DMS 273 (cell line): ENCODE results near the gene KIF25.

Source experiments
- DNase-seq: peaks from one replicate; lab custom pipeline; 2025; ENCODE audit not compliant: unreplicated experiment; lab: John Stamatoyannopoulos, UW

The KIF25 gene

GRCh38 chr6:168049277-168049676, 51.8 kb downstream of the KIF25 start:
- DNase-seq, result no peak

GRCh38 chr6:168049706-168050224, 52.3 kb downstream of the KIF25 start:
- no peak for DNase-seq

GRCh38 chr6:168050225-168050880, 52.9 kb downstream of the KIF25 start:
- no peak for DNase-seq

- peak; percentile 25 for DNase-seq
These were observed 53.6 kb downstream of the KIF25 start for GRCh38 chr6:168050881-168051586.

- DNase-seq, result no peak
These were observed 54.2 kb downstream of the KIF25 start for GRCh38 chr6:168051648-168052047.

GRCh38 chr6:168052291-168052891, 54.9 kb downstream of the KIF25 start:
- DNase-seq, result no peak

- no peak for DNase-seq
These were observed 55.9 kb downstream of the KIF25 start for GRCh38 chr6:168053086-168053956.

- DNase-seq, result no peak
These were observed 56.5 kb downstream of the KIF25 start for GRCh38 chr6:168053957-168054471.

GRCh38 chr6:168054765-168055560, 57.5 kb downstream of the KIF25 start:
- DNase-seq, result peak; percentile 8

GRCh38 chr6:168055696-168056489, 58.4 kb downstream of the KIF25 start:
- DNase-seq, result no peak

GRCh38 chr6:168056892-168057527, 59.5 kb downstream of the KIF25 start:
- no peak for DNase-seq

GRCh38 chr6:168057836-168058235, 60.4 kb downstream of the KIF25 start:
- DNase-seq, result no peak

- DNase-seq, result no peak
These were observed 61.5 kb downstream of the KIF25 start for GRCh38 chr6:168058691-168059551.

- DNase-seq, result peak; percentile 42
These were observed 63.1 kb downstream of the KIF25 start for GRCh38 chr6:168060521-168060931.

GRCh38 chr6:168061269-168062210, 64.1 kb downstream of the KIF25 start:
- no peak for DNase-seq

- DNase-seq, result no peak
These were observed 65.1 kb downstream of the KIF25 start for GRCh38 chr6:168062346-168063289.
